MM.1S (cell line): ENCODE data around the gene NLE1.

Source experiments
- CTCF ChIP-seq: fragments of 300-600 bp; sonication (generic); IDR thresholded peaks from 2 replicates; pipeline ENCODE4 v1.5.1; 2016; ENCODE audit warnings: antibody characterized with exemption, low read length, mixed read lengths
- EZH2 ChIP-seq: fragments of 300-600 bp; sonication (generic); optimal IDR thresholded peaks from 2 replicates; pipeline ENCODE3; 2017; ENCODE audit warnings: low read depth, mild to moderate bottlenecking, antibody characterized with exemption, low read length, mixed read lengths
- EZH2phosphoT487 ChIP-seq: fragments of 300-600 bp; sonication (generic); IDR thresholded peaks from 2 replicates; pipeline ENCODE4 v1.6.1; 2018; ENCODE audit warnings: antibody characterized with exemption, low read length

GRCh38 chr17:35099908-35100307 is 42.2 kb downstream of the NLE1 start:
- TF ChIP-seq CTCF, result no peak
- TF ChIP-seq EZH2, result no peak
- TF ChIP-seq EZH2phosphoT487, result no peak
